ENCODE data around the gene PLCH1.

DNA sequence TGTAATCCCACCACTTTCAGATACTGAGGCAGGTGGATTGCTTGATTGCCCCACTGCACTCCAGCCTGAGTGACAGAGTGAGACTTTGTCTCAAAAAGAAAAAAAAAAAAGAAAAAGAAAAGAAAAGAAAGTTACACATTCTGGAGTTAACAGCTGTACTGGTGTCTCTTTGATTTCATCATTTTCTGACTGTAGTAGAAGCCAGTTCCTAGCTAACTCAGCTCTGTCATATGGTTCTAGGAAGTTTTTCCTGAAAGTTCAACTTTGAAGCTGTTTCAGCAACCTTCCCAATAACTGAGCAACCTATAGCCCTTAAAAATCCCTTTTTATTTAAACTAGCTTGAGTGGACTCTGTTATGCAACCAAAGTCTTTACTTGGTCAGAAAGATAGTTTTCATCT, 346.8 kb downstream of the PLCH1 start:
- TF ChIP-seq SP2 (IDR thresholded peaks at IDR 0.05; ENCODE audit: extremely low read depth, low read depth, low read length, poor library complexity, severe bottlenecking) (no peak), EZH2 (IDR thresholded peaks at IDR 0.05; ENCODE audit: borderline replicate concordance, low read depth, low read length) (no peak), EHMT2 (IDR thresholded peaks at IDR 0.05) (no peak), SIRT6 (IDR thresholded peaks at IDR 0.05; ENCODE audit: low read depth, low read length) (no peak), ELF4 (CRISPR knock-in tag; IDR thresholded peaks at IDR 0.05) (no peak)
- TF ChIP-seq, protein P1, sequence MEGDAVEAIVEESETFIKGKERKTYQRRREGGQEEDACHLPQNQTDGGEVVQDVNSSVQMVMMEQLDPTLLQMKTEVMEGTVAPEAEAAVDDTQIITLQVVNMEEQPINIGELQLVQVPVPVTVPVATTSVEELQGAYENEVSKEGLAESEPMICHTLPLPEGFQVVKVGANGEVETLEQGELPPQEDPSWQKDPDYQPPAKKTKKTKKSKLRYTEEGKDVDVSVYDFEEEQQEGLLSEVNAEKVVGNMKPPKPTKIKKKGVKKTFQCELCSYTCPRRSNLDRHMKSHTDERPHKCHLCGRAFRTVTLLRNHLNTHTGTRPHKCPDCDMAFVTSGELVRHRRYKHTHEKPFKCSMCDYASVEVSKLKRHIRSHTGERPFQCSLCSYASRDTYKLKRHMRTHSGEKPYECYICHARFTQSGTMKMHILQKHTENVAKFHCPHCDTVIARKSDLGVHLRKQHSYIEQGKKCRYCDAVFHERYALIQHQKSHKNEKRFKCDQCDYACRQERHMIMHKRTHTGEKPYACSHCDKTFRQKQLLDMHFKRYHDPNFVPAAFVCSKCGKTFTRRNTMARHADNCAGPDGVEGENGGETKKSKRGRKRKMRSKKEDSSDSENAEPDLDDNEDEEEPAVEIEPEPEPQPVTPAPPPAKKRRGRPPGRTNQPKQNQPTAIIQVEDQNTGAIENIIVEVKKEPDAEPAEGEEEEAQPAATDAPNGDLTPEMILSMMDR (IDR thresholded peaks at IDR 0.05 in 2 of 3, conservative IDR thresholded peaks at IDR 0.05 in 1 of 3; ENCODE audit: insufficient read depth in 2 of 3, low read depth in 1 of 3, low read length in 3 of 3), result no peak
- TF ChIP-seq, protein P2, sequence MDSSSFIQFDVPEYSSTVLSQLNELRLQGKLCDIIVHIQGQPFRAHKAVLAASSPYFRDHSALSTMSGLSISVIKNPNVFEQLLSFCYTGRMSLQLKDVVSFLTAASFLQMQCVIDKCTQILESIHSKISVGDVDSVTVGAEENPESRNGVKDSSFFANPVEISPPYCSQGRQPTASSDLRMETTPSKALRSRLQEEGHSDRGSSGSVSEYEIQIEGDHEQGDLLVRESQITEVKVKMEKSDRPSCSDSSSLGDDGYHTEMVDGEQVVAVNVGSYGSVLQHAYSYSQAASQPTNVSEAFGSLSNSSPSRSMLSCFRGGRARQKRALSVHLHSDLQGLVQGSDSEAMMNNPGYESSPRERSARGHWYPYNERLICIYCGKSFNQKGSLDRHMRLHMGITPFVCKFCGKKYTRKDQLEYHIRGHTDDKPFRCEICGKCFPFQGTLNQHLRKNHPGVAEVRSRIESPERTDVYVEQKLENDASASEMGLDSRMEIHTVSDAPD (CRISPR knock-in tag; IDR thresholded peaks at IDR 0.05), result no peak
- TF ChIP-seq, protein P3, sequence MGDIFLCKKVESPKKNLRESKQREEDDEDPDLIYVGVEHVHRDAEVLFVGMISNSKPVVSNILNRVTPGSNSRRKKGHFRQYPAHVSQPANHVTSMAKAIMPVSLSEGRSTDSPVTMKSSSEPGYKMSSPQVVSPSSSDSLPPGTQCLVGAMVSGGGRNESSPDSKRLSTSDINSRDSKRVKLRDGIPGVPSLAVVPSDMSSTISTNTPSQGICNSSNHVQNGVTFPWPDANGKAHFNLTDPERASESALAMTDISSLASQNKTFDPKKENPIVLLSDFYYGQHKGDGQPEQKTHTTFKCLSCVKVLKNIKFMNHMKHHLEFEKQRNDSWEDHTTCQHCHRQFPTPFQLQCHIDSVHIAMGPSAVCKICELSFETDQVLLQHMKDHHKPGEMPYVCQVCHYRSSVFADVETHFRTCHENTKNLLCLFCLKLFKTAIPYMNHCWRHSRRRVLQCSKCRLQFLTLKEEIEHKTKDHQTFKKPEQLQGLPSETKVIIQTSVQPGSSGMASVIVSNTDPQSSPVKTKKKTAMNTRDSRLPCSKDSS (IDR thresholded peaks at IDR 0.05; ENCODE audit: low read depth, partially characterized antibody), result no peak

Data from K562 (cell line).